Gastroesophageal sphincter (tissue), 4 donors: ENCODE data around the gene C5orf58. TPM values are rescaled to one million over a fixed set of nuclear protein-coding genes. Genes with fewer than 3 reads are reported as not detected.

Experiments
- ATAC-seq: fragments of 150-250 bp; one replicate; pipeline ENCODE4 v1.9.1; 2016; ENCODE audit warnings: mild to moderate bottlenecking, moderate library complexity
- H3K27ac ChIP-seq, 4 donors: fragments of 200-600 bp; sonication (generic) in 3 of 4; 1 replicate in 3 of 4; 2 replicates in 1 of 4; pipeline ENCODE4 v1.5.1; 2016 to 2019
- H3K27me3 ChIP-seq: fragments of 200-600 bp; sonication (generic); one replicate; pipeline ENCODE4 v1.5.1; 2019
- H3K36me3 ChIP-seq, 2 donors: fragments of 200-600 bp; sonication (generic); one replicate each; pipeline ENCODE4 v1.5.1; 2019; ENCODE audit warnings: control low read depth in 1 of 2
- H3K4me1 ChIP-seq, 3 donors: fragments of 200-600 bp; sonication (generic); 1 replicate in 2 of 3; 2 replicates in 1 of 3; pipeline ENCODE4 v1.5.1; 2016 to 2019; ENCODE audit warnings: control low read depth in 2 of 3
- H3K4me3 ChIP-seq, 2 donors: fragments of 200-600 bp; sonication (generic); one replicate each; pipeline ENCODE4 v1.5.1; 2019; ENCODE audit warnings: mild to moderate bottlenecking in 1 of 2, moderate library complexity in 1 of 2
- H3K9me3 ChIP-seq, 3 donors: fragments of 200-600 bp; sonication (generic); one replicate each; pipeline ENCODE4 v1.5.1; 2017 to 2019; ENCODE audit warnings: control low read depth in 2 of 3
- CTCF ChIP-seq, 4 experiments: fragments of 200-600 bp in 2 of 4; fragments of 450-650 bp in 2 of 4; sonication (generic) in 1 of 4; IDR thresholded peaks; one replicate each; pipeline ENCODE4 v1.5.1; 2017 to 2019; ENCODE audit warnings: antibody characterized with exemption in 4 of 4, mild to moderate bottlenecking in 2 of 4, moderate library complexity in 2 of 4
- EP300 ChIP-seq: sonication (generic); formaldehyde crosslinking; IDR thresholded peaks from one replicate; pipeline ENCODE4 v1.6.1; 2017; ENCODE audit warnings: antibody characterized with exemption, mild to moderate bottlenecking
- POLR2A ChIP-seq, 2 donors: fragments of 450-650 bp; IDR thresholded peaks; one replicate each; pipeline ENCODE4 v1.6.1; 2017; ENCODE audit warnings: antibody characterized with exemption in 2 of 2, mild to moderate bottlenecking in 2 of 2, moderate library complexity in 1 of 2
- POLR2AphosphoS5 ChIP-seq: sonication (generic); formaldehyde crosslinking; IDR thresholded peaks from one replicate; pipeline ENCODE4 v1.6.1; 2017; ENCODE audit warnings: antibody characterized with exemption
- WGBS, 2 donors: methylation state at CpG; one replicate each; pipeline ENCODE4 v1.1.5; 2018; ENCODE audit warnings: low coverage in 1 of 2; 5-methylcytosine and 5-hydroxymethylcytosine counted together
- total RNA-seq, 4 donors: library from RNA; depleted of rRNA; stranded (reverse); fragments of >200 nt; gene quantifications; one replicate each; pipeline ENCODE4 v1.1.0, GENCODE V29; 2016

The C5orf58 gene
- total RNA-seq, 4 donors from 2014 or later, result not detected

- Histone ChIP-seq H3K9me3 (no peaks in the 10 kb centered on the region), H3K27me3 (no peaks in the 10 kb centered on the region), H3K4me3 (no peak overlapping the region), H3K4me1 (peaks cover 0 to 16% (median 4%) of the 10 kb centered on the region in 3 donors), H3K27ac (no peak overlapping the region), H3K36me3 (no peaks in the 10 kb centered on the region)
- no peak for ATAC-seq
- TF ChIP-seq EP300, result no peak
- TF ChIP-seq CTCF (IDR thresholded peaks at IDR 0.05), result no peak
- TF ChIP-seq POLR2AphosphoS5, result no peak
- TF ChIP-seq POLR2A (IDR thresholded peaks at IDR 0.05), result no peak
- WGBS, 2 donors, result 94 to 100% methylated on average over 2 of the region's 8 CpGs
Measured at GRCh38 chr5:170273968-170274710, 41.4 kb downstream of the C5orf58 start.

- no peak for TF ChIP-seq EP300
- no peak for TF ChIP-seq POLR2AphosphoS5
- TF ChIP-seq POLR2A (IDR thresholded peaks at IDR 0.05), result no peak
- no peak for TF ChIP-seq CTCF (IDR thresholded peaks at IDR 0.05)
- Histone ChIP-seq H3K27me3 (no peaks in the 10 kb centered on the region), H3K4me1 (peaks cover 0 to 24% (median 5%) of the 10 kb centered on the region in 3 donors), H3K36me3 (no peaks in the 10 kb centered on the region), H3K4me3 (no peak overlapping the region), H3K9me3 (no peaks in the 10 kb centered on the region), H3K27ac (no peak overlapping the region)
- 94 to 97% methylated on average over 5 to 6 of the region's 8 CpGs for WGBS, 2 donors
- ATAC-seq, result no peak
Measured at GRCh38 chr5:170275376-170275994, 42.7 kb downstream of the C5orf58 start.

GRCh38 chr5:170276140-170276539 is 43.4 kb downstream of the C5orf58 start:
- H3K36me3 ChIP-seq, result no peaks in the 10 kb centered on the region
- peaks cover 0 to 30% (median 5%) of the 10 kb centered on the region in 3 donors for H3K4me1 ChIP-seq
- ATAC-seq, result no peak
- no peaks in the 10 kb centered on the region for H3K27me3 ChIP-seq
- H3K9me3 ChIP-seq, result no peaks in the 10 kb centered on the region
- WGBS, 2 donors, result 89 to 94% methylated on average over 1 to 2 of the region's 2 CpGs
- no peak overlapping the region for H3K27ac ChIP-seq
- no peak overlapping the region for H3K4me3 ChIP-seq
- no peak for TF ChIP-seq CTCF (IDR thresholded peaks at IDR 0.05)
- no peak for TF ChIP-seq EP300
- TF ChIP-seq POLR2A (IDR thresholded peaks at IDR 0.05), result no peak
- TF ChIP-seq POLR2AphosphoS5, result no peak

- H3K27me3 ChIP-seq, result no peaks in the 10 kb centered on the region
- TF ChIP-seq POLR2AphosphoS5 (no peak), CTCF (IDR thresholded peaks at IDR 0.05) (no peak), POLR2A (IDR thresholded peaks at IDR 0.05) (no peak), EP300 (no peak)
- ATAC-seq, result no peak
- no peaks in the 10 kb centered on the region for H3K9me3 ChIP-seq
- H3K36me3 ChIP-seq, result no peaks in the 10 kb centered on the region
- no peak overlapping the region for H3K4me3 ChIP-seq
- peaks cover 0 to 30% (median 5%) of the 10 kb centered on the region in 3 donors for H3K4me1 ChIP-seq
- H3K27ac ChIP-seq, result no peak overlapping the region
- 72 to 81% methylated on average over 4 of the region's 6 CpGs for WGBS, 2 donors
Measured at GRCh38 chr5:170277867-170278281, 45.1 kb downstream of the C5orf58 start.
